Measurements from ENCODE around the gene RDH16. TPM values are rescaled to one million over a fixed set of nuclear protein-coding genes. Genes with fewer than 3 reads are reported as not detected.
"Not testable (repeated sequence)": the region's sequence is repeated elsewhere in the genome, so short reads cannot be mapped to it uniquely, and the experiment has no call there.

RDH16 gene
- total and polyA plus RNA-seq, 2 donors from 2014 or later: 0.15 to 0.41 TPM

DNA sequence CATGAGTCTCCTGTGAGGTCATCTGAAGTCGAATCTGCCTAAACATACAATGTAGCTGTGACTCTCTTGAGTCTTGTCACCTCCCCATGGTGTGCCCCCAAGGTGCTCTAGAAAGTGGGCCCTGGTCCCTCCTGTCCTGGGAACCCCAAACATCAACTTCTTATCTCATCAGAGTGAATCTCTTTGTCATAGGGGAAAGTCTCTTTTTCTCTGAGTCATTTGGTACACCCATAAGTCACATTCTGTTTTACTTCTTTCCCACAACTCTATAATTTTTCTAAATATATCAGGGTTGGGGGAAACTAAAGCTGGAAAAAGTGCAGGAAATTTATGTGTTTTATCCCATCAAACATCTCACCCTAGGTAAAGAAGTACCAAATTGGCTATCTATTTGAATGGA, 36.1 kb downstream of the RDH16 start:
- no peak for TF ChIP-seq CTCF (IDR thresholded peaks at IDR 0.05; ENCODE audit: borderline replicate concordance, extremely low read depth, insufficient read depth)
- H3K36me3 ChIP-seq (ENCODE audit: control insufficient read depth in 2 of 3, insufficient read depth in 3 of 3, low read length in 3 of 3): no peaks in the 10 kb centered on the region
- DNase-seq (no peak), FAIRE-seq (no peak)
- H3K4me3 ChIP-seq (ENCODE audit: low read length in 3 of 3): no peak overlapping the region
- H3K4me1 ChIP-seq (ENCODE audit: control insufficient read depth in 2 of 3, insufficient read depth in 2 of 3, low read depth in 1 of 3, low read length in 3 of 3): no peaks in the 10 kb centered on the region
- H3K9me3 ChIP-seq (ENCODE audit: control insufficient read depth in 2 of 3, insufficient read depth in 1 of 3, low read length in 3 of 3): no peaks in the 10 kb centered on the region
- intact Hi-C loops (cut with DNase I): no loop called here
- no peaks in the 10 kb centered on the region for H3K27me3 ChIP-seq (ENCODE audit: control insufficient read depth, insufficient read depth, low read length)
- H3K9ac ChIP-seq (ENCODE audit: low read length in 3 of 3): no peak overlapping the region
- no peak overlapping the region for H3K27ac ChIP-seq (ENCODE audit: low read depth in 2 of 2, low read length in 2 of 2)

GRCh38 chr12:56918139-56918538, 39.3 kb downstream of the RDH16 start:
- intact Hi-C loops (cut with DNase I); H3K27ac ChIP-seq (ENCODE audit: low read depth in 2 of 2, low read length in 2 of 2); H3K4me3 ChIP-seq (ENCODE audit: low read length in 3 of 3); FAIRE-seq; H3K9ac ChIP-seq (ENCODE audit: low read length in 3 of 3); H3K36me3 ChIP-seq (ENCODE audit: control insufficient read depth in 2 of 3, insufficient read depth in 3 of 3, low read length in 3 of 3); DNase-seq; H3K9me3 ChIP-seq (ENCODE audit: control insufficient read depth in 2 of 3, insufficient read depth in 1 of 3, low read length in 3 of 3); H3K4me1 ChIP-seq (ENCODE audit: control insufficient read depth in 2 of 3, insufficient read depth in 2 of 3, low read depth in 1 of 3, low read length in 3 of 3); H3K27me3 ChIP-seq (ENCODE audit: control insufficient read depth, insufficient read depth, low read length): not testable (repeated sequence)

GRCh38 chr12:56916996-56917333, 40.4 kb downstream of the RDH16 start:
- DNase-seq: no peak
- no peak overlapping the region for H3K9ac ChIP-seq (ENCODE audit: low read length in 3 of 3)
- intact Hi-C loops (cut with DNase I): no loop called here
- H3K27ac ChIP-seq (ENCODE audit: low read depth in 2 of 2, low read length in 2 of 2): no peak overlapping the region
- TF ChIP-seq CTCF (IDR thresholded peaks at IDR 0.05; ENCODE audit: borderline replicate concordance, extremely low read depth, insufficient read depth): no peak
- H3K36me3 ChIP-seq (ENCODE audit: control insufficient read depth in 2 of 3, insufficient read depth in 3 of 3, low read length in 3 of 3): no peaks in the 10 kb centered on the region
- H3K4me3 ChIP-seq (ENCODE audit: low read length in 3 of 3): no peak overlapping the region
- FAIRE-seq: no peak
- no peaks in the 10 kb centered on the region for H3K9me3 ChIP-seq (ENCODE audit: control insufficient read depth in 2 of 3, insufficient read depth in 1 of 3, low read length in 3 of 3)
- no peaks in the 10 kb centered on the region for H3K27me3 ChIP-seq (ENCODE audit: control insufficient read depth, insufficient read depth, low read length)
- H3K4me1 ChIP-seq (ENCODE audit: control insufficient read depth in 2 of 3, insufficient read depth in 2 of 3, low read depth in 1 of 3, low read length in 3 of 3): no peaks in the 10 kb centered on the region

DNA sequence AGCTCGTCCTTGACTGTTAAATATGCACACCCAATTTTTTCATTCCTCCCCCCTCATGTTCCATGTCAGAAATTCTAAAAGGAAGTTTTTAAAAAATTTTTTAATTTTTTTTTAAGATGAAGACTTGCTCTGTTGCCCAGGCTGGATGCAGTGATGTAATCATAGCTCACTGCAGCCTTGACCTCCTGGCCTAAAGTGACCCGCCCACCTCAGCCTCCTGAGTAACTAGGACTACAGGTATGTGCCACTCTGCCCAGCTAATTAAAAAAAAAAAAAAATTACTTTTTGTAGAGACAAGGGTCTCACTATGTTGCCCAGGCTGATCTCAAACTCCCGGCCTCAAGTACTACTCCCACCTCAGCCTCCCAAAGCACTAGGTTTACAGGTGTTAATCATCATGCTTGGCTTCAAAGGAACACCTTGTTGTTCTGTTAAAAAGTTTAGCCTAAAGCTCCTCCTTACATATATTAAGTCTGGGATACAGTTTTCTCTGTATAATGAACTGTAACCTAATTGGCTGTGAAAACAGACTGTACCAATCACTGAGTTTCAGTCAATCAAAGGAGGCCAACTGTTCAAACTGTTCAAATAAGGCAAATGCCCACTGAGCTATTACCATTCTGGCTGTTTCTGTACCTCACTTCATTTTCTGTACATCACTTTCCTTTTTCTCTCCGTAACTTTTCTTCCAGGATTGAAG, 41.0 kb downstream of the RDH16 start:
- Histone ChIP-seq H3K9me3 (ENCODE audit: control insufficient read depth in 2 of 3, insufficient read depth in 1 of 3, low read length in 3 of 3) (no peaks in the 10 kb centered on the region), H3K27ac (ENCODE audit: low read depth in 2 of 2, low read length in 2 of 2) (no peak overlapping the region), H3K9ac (ENCODE audit: low read length in 3 of 3) (no peak overlapping the region), H3K36me3 (ENCODE audit: control insufficient read depth in 2 of 3, insufficient read depth in 3 of 3, low read length in 3 of 3) (no peaks in the 10 kb centered on the region), H3K4me3 (ENCODE audit: low read length in 3 of 3) (no peak overlapping the region), H3K27me3 (ENCODE audit: control insufficient read depth, insufficient read depth, low read length) (no peaks in the 10 kb centered on the region), H3K4me1 (ENCODE audit: control insufficient read depth in 2 of 3, insufficient read depth in 2 of 3, low read depth in 1 of 3, low read length in 3 of 3) (no peaks in the 10 kb centered on the region)
- TF ChIP-seq CTCF (IDR thresholded peaks at IDR 0.05; ENCODE audit: borderline replicate concordance, extremely low read depth, insufficient read depth): no peak
- no peak for DNase-seq
- FAIRE-seq: no peak
- intact Hi-C loops (cut with DNase I): no loop called here

All from kidney (tissue), 14 donors.